ENCODE results near the gene ABHD17C.

- TF ChIP-seq CTCF (conservative IDR thresholded peaks at IDR 0.05; ENCODE audit: low read depth, low read length), result no peak
- no peak for TF ChIP-seq EZH2phosphoT487 (IDR thresholded peaks at IDR 0.05; ENCODE audit: borderline replicate concordance, low read length)
- no peak for TF ChIP-seq EZH2 (IDR thresholded peaks at IDR 0.05; ENCODE audit: low read length, unreplicated experiment)
Measured at GRCh38 chr15:80777826-80778620, 82.9 kb downstream of the ABHD17C start.

All from PC-3 (cell line).